HG02870 (cell line): Measurements from ENCODE around the gene AVPI1.

Source experiments
- ATAC-seq: cut with Tn5 transposase; IDR thresholded peaks from one replicate; pipeline ENCODE4 v1.9.1; 2021; ENCODE audit warnings: mild to moderate bottlenecking, moderate library complexity; ENCODE audit not compliant: unreplicated experiment

Gene AVPI1

GRCh38 chr10:97686962-97687784 is at the start of gene AVPI1:
TSS of gene AVPI1 (minus strand) at chr10:97687241. CDS start at chr10:97679905, 7,336 bp downstream.
- peak; percentile 90 for ATAC-seq

- peak; percentile 24 for ATAC-seq
These were observed 49.4 kb upstream of the AVPI1 start for GRCh38 chr10:97736403-97736901.

- no peak for ATAC-seq
These were observed 47.0 kb upstream of the AVPI1 start for GRCh38 chr10:97734021-97734420.

GRCh38 chr10:97733256-97733655 is 46.2 kb upstream of the AVPI1 start:
- ATAC-seq: no peak

GRCh38 chr10:97732052-97732359 is 45.0 kb upstream of the AVPI1 start:
- ATAC-seq: no peak

- no peak for ATAC-seq
These were observed 44.5 kb upstream of the AVPI1 start for GRCh38 chr10:97731346-97732051.

GRCh38 chr10:97729014-97729413 is 42.0 kb upstream of the AVPI1 start:
- ATAC-seq: no peak

GRCh38 chr10:97726636-97727178 is 39.7 kb upstream of the AVPI1 start:
- ATAC-seq: no peak

- no peak for ATAC-seq
These were observed 37.4 kb upstream of the AVPI1 start for GRCh38 chr10:97724341-97724941.

- ATAC-seq: no peak
These were observed 36.0 kb upstream of the AVPI1 start for GRCh38 chr10:97723001-97723400.

- no peak for ATAC-seq
These were observed 35.1 kb upstream of the AVPI1 start for GRCh38 chr10:97721871-97722780.

- ATAC-seq: no peak
These were observed 32.6 kb upstream of the AVPI1 start for GRCh38 chr10:97719602-97720001.

- no peak for ATAC-seq
These were observed 31.7 kb upstream of the AVPI1 start for GRCh38 chr10:97718659-97719142.

- no peak for ATAC-seq
These were observed 31.1 kb upstream of the AVPI1 start for GRCh38 chr10:97718178-97718577.

- no peak for ATAC-seq
These were observed 30.6 kb upstream of the AVPI1 start for GRCh38 chr10:97717627-97718026.

- ATAC-seq: no peak
These were observed 28.3 kb upstream of the AVPI1 start for GRCh38 chr10:97715259-97715874.

GRCh38 chr10:97714401-97715258 is 27.6 kb upstream of the AVPI1 start:
- ATAC-seq: peak; percentile 20

GRCh38 chr10:97713826-97714400 is 26.9 kb upstream of the AVPI1 start:
- peak; percentile 73 for ATAC-seq
